ENCODE data around the gene KLF4.

DNA sequence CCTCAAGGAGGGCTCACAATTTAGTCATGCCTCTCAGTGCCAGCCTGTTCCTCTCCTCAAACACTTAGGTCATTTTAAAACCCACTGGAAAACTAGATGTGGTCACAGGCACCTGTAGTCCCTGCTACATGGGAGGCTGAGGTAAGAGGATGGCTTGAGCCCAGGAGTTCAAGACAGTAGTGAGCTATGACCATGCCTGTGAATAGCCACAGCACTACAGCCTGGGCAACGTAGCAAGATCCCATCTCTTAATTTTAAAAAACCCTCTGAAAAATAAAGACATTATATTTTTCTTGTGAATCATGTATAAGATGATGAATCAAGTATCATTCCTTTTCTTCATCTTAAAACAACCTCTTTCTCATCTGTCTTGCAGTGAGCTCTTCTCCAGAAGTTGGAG lies 45.8 kb downstream of the KLF4 start:
- TF ChIP-seq CTCF (IDR thresholded peaks at IDR 0.05) (no peak), EP300 (IDR thresholded peaks at IDR 0.05) (no peak), POLR2A (IDR thresholded peaks at IDR 0.05) (no peak)

All from sigmoid colon (tissue), 4 donors.